Natural killer cell (primary cell): ENCODE results near the gene PACRG. TPM values are rescaled to one million over a fixed set of nuclear protein-coding genes. Genes with fewer than 3 reads are reported as not detected.

Experiments used
- ATAC-seq, 3 donors: fragments of 150-1000 bp in 2 of 3; fragments of 200-7000 bp in 1 of 3; cut with Tn5 transposase; 1 replicate in 1 of 3; 2 replicates in 2 of 3; pipeline ENCODE4 v1.10.0; 2021; ENCODE audit warnings: mild to moderate bottlenecking in 2 of 3, moderate library complexity in 2 of 3
- DNase-seq, 2 donors: peaks; one replicate each; pipeline versions ENCODE4 v3.0.0 to v3.0.0-alpha.2; 2013 to 2021; ENCODE audit warnings: mixed read lengths in 1 of 2
- H3K27ac ChIP-seq: one replicate; pipeline ENCODE4 v1.5.1; 2013; ENCODE audit warnings: mild to moderate bottlenecking, low read length
- H3K27me3 ChIP-seq: one replicate; pipeline ENCODE4 v1.6.1; 2013; ENCODE audit warnings: low read length; ENCODE audit not compliant: control insufficient read depth, insufficient read depth
- H3K36me3 ChIP-seq: one replicate; pipeline ENCODE4 v1.6.1; 2013; ENCODE audit warnings: low read length; ENCODE audit not compliant: control insufficient read depth, insufficient read depth
- H3K4me1 ChIP-seq: one replicate; pipeline ENCODE4 v1.6.1; 2013; ENCODE audit warnings: low read length; ENCODE audit not compliant: control insufficient read depth, insufficient read depth
- H3K4me3 ChIP-seq: one replicate; pipeline ENCODE4 v1.5.1; 2013; ENCODE audit warnings: low read length
- H3K9me3 ChIP-seq: one replicate; pipeline ENCODE4 v1.6.1; 2013; ENCODE audit warnings: low read length; ENCODE audit not compliant: control insufficient read depth, insufficient read depth
- H3K27ac Mint-ChIP-seq, 2 donors: one replicate each; pipeline ENCODE4 v1.8.0; 2022; ENCODE audit warnings: mild to moderate bottlenecking in 2 of 2, mixed read lengths in 2 of 2, moderate library complexity in 1 of 2
- H3K27me3 Mint-ChIP-seq, 2 donors: one replicate each; pipeline ENCODE4 v1.8.0; 2022; ENCODE audit warnings: low read depth in 2 of 2, mixed read lengths in 2 of 2
- H3K36me3 Mint-ChIP-seq: one replicate; pipeline ENCODE4 v1.8.0; 2022; ENCODE audit warnings: mixed read lengths
- H3K4me1 Mint-ChIP-seq, 2 donors: one replicate each; pipeline ENCODE4 v1.8.0; 2022; ENCODE audit warnings: mixed read lengths in 2 of 2
- H3K4me3 Mint-ChIP-seq: one replicate; pipeline ENCODE4 v1.8.0; 2022; ENCODE audit warnings: mild to moderate bottlenecking, moderate library complexity, mixed read lengths
- H3K9me3 Mint-ChIP-seq, 2 donors: one replicate each; pipeline ENCODE4 v1.8.0; 2022; ENCODE audit warnings: mixed read lengths in 2 of 2
- WGBS: methylation state at CpG from one replicate; pipeline ENCODE4 v1.1.7; 2013; ENCODE audit warnings: missing lambda C conversion rate; ENCODE audit not compliant: insufficient coverage; 5-methylcytosine and 5-hydroxymethylcytosine counted together
- intact Hi-C: fragments of 100-400 bp; cut with micrococcal nuclease; formaldehyde crosslinking; loops from one replicate; pipeline ENCODE4 v1.14.2; 2022
- total RNA-seq, 4 donors: library from RNA; stranded (reverse); fragments of 120-200 nt in 1 of 4; gene quantifications; one replicate each; pipeline versions ENCODE4 v1.2.3 to v1.2.4, GENCODE V29; 2013 to 2022
- TF ChIP-seq, protein P1 (sequence below): fragments of 200-600 bp; IDR thresholded peaks from one replicate; pipeline ENCODE4 v1.8.0; 2022; ENCODE audit warnings: antibody characterized with exemption

Gene PACRG
- total RNA-seq, 3 donors from 2014 or later (not counting 1 experiment from before 2014, with no cell fraction given): 0.52 TPM; not detected in 2

DNA sequence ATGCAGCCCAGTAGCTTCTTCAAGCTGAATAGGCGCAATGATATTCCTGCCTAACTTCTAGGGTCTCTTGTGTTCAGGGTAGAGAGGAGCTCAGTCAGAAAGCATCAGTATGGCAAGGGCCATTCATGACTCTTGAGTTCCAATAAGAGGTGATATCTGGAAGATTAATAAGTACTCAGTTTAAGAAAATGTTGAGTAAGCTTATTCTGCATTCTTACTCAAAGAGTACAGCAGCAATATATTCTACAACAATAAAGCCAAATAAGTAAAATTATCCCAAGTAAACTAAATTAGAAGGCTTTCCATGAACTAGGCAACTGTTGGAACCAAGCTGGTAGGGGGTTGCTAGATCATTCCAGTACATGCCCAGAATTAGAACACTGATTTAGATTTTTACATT lies 303.2 kb downstream of the PACRG start:
- DNase-seq: no peak
- WGBS: 92% methylated on average over 1 of the region's 1 CpG
- Mint-ChIP-seq H3K27ac (no peak overlapping the region), H3K4me1 (no peaks in the 10 kb centered on the region), H3K9me3 (peaks cover 4 to 7% of the 10 kb centered on the region in 2 donors), H3K36me3 (no peaks in the 10 kb centered on the region), H3K4me3 (no peak overlapping the region), H3K27me3 (no peaks in the 10 kb centered on the region)
- ATAC-seq: no peak
- intact Hi-C loops: no loop called here
- TF ChIP-seq, protein P1, sequence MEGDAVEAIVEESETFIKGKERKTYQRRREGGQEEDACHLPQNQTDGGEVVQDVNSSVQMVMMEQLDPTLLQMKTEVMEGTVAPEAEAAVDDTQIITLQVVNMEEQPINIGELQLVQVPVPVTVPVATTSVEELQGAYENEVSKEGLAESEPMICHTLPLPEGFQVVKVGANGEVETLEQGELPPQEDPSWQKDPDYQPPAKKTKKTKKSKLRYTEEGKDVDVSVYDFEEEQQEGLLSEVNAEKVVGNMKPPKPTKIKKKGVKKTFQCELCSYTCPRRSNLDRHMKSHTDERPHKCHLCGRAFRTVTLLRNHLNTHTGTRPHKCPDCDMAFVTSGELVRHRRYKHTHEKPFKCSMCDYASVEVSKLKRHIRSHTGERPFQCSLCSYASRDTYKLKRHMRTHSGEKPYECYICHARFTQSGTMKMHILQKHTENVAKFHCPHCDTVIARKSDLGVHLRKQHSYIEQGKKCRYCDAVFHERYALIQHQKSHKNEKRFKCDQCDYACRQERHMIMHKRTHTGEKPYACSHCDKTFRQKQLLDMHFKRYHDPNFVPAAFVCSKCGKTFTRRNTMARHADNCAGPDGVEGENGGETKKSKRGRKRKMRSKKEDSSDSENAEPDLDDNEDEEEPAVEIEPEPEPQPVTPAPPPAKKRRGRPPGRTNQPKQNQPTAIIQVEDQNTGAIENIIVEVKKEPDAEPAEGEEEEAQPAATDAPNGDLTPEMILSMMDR: no peak
- Histone ChIP-seq H3K36me3 (no peaks in the 10 kb centered on the region), H3K9me3 (peaks cover 10% of the 10 kb centered on the region), H3K27ac (no peak overlapping the region), H3K4me3 (no peak overlapping the region), H3K27me3 (no peaks in the 10 kb centered on the region), H3K4me1 (no peaks in the 10 kb centered on the region)

DNA sequence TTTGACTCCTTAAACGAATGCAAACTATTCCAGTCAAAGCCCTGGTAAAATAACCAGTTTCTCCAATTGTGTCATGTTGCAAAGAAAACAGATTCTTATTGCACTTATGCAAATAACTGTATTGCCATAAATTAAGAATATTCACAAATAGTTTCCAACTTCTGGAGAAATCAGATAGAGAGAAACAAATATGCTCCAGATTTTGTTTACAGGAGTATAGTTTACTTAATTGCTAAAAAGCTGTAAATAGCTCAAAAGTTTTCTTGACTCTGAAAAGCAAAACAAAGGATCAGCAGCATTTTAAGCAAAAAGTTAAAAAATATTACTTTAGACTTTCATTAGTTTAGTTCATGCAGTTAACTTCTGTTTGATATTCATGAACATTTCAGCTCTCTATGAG lies 304.2 kb downstream of the PACRG start:
- DNase-seq (no peak), ATAC-seq (no peak)
- H3K27me3 ChIP-seq: no peaks in the 10 kb centered on the region
- H3K4me3 Mint-ChIP-seq: no peak overlapping the region
- no peaks in the 10 kb centered on the region for H3K36me3 Mint-ChIP-seq
- H3K4me1 ChIP-seq: no peaks in the 10 kb centered on the region
- peaks cover 4 to 7% of the 10 kb centered on the region in 2 donors for H3K9me3 Mint-ChIP-seq
- H3K9me3 ChIP-seq: peaks cover 5% of the 10 kb centered on the region
- no peaks in the 10 kb centered on the region for H3K4me1 Mint-ChIP-seq
- no peak overlapping the region for H3K27ac Mint-ChIP-seq
- H3K27ac ChIP-seq: no peak overlapping the region
- 67% methylated on average over 1 of the region's 1 CpG for WGBS
- no peak overlapping the region for H3K4me3 ChIP-seq
- H3K27me3 Mint-ChIP-seq: no peaks in the 10 kb centered on the region
- intact Hi-C loops: no loop called here
- no peaks in the 10 kb centered on the region for H3K36me3 ChIP-seq
- TF ChIP-seq, protein P1: no peak

DNA sequence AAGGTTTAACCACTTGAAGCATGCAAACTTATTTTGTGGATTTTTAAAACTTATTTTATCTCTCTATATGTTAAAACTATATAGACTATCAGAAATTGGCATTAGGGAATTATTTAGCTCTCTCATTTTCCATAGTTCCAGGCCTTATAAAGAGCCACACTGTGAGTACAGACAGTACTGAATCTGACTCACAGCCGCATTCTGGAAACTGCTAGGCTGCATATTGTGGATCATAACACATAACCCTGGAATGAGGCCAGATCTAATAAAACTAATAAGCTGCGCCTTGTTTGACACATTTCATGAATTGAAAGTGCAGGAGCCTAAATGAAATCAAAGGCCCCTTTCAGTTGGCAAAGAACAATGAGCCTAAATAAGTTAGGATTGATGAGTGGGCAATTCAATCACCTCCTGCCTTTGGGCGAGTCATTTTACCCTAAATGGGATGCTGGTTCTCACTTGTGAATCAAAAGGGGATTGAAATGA lies 308.4 kb downstream of the PACRG start:
- H3K4me3 ChIP-seq: no peak overlapping the region
- peaks cover 3% of the 10 kb centered on the region for H3K9me3 ChIP-seq
- H3K4me1 ChIP-seq: no peaks in the 10 kb centered on the region
- no peak for DNase-seq
- no peaks in the 10 kb centered on the region for H3K27me3 ChIP-seq
- ATAC-seq: no peak
- H3K27ac ChIP-seq: no peak overlapping the region
- intact Hi-C loops: no loop called here
- WGBS: 80% methylated on average over 3 of the region's 3 CpGs
- Mint-ChIP-seq H3K36me3 (no peaks in the 10 kb centered on the region), H3K27me3 (no peaks in the 10 kb centered on the region), H3K4me3 (no peak overlapping the region), H3K27ac (no peak overlapping the region), H3K9me3 (peaks cover 12 to 16% of the 10 kb centered on the region in 2 donors), H3K4me1 (no peaks in the 10 kb centered on the region)
- H3K36me3 ChIP-seq: no peaks in the 10 kb centered on the region
- TF ChIP-seq, protein P1: no peak

DNA sequence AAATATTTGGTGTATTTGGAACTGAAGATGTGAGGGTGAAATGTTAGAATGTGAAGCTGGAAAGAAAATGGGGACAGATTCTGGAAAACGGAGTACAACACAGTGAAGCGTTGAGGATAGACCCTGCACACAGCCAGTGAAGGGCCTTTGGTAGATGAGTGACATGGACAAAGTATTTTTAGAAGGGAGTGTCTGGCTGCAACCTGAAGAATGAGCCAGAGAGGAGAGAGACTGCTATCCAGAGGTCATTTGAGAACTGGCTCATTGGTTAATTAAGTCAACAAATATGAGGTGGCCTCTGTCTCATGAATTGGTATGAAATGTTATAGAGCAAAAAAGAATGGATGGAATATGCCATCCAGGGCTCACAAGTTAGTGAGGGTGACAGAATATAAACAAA lies 310.5 kb downstream of the PACRG start:
- Histone ChIP-seq H3K36me3 (no peaks in the 10 kb centered on the region), H3K9me3 (peaks cover 3% of the 10 kb centered on the region), H3K27ac (no peak overlapping the region), H3K4me1 (no peaks in the 10 kb centered on the region), H3K4me3 (no peak overlapping the region), H3K27me3 (no peaks in the 10 kb centered on the region)
- Mint-ChIP-seq H3K4me3 (no peak overlapping the region), H3K27ac (no peak overlapping the region), H3K27me3 (no peaks in the 10 kb centered on the region), H3K4me1 (no peaks in the 10 kb centered on the region), H3K36me3 (no peaks in the 10 kb centered on the region), H3K9me3 (peaks cover 12 to 14% of the 10 kb centered on the region in 2 donors)
- intact Hi-C loops: no loop called here
- WGBS: 82% methylated on average over 2 of the region's 2 CpGs
- DNase-seq (no peak), ATAC-seq (no peak)
- TF ChIP-seq, protein P1: no peak
